Activated CD4-positive, alpha-beta T cell treated with anti-CD3 and anti-CD28 coated beads, Interleukin-2, amount 50 U/mL, for 48 hours (primary cell): ENCODE measurements around the gene NDUFA11.

Experiments
- DNase-seq, 2 experiments: peaks; one replicate each; pipeline ENCODE4 v3.0.0-alpha.2; 2020

The NDUFA11 gene

GRCh38 chr19:5903624-5904351 is at the start of gene NDUFA11:
TSS of gene NDUFA11 (minus strand) at chr19:5903790. CDS start at chr19:5903708, 82 bp downstream.
- peak; percentile 98 for DNase-seq

- DNase-seq: no peak
Measured at GRCh38 chr19:5953030-5953589, 49.5 kb upstream of the NDUFA11 start.

- no peak for DNase-seq
Measured at GRCh38 chr19:5952193-5953029, 48.8 kb upstream of the NDUFA11 start.

- no peak for DNase-seq
Measured at GRCh38 chr19:5951338-5951861, 47.8 kb upstream of the NDUFA11 start.

GRCh38 chr19:5950741-5951140 is 47.2 kb upstream of the NDUFA11 start:
- DNase-seq: no peak

GRCh38 chr19:5949792-5950305 is 46.3 kb upstream of the NDUFA11 start:
- peak; percentile 40 to 51 for DNase-seq

- peak; percentile 14 to 38 for DNase-seq
Measured at GRCh38 chr19:5948752-5949564, 45.4 kb upstream of the NDUFA11 start.

GRCh38 chr19:5947435-5947834 is 43.8 kb upstream of the NDUFA11 start:
- DNase-seq: no peak

GRCh38 chr19:5943623-5944022 is 40.0 kb upstream of the NDUFA11 start:
- no peak for DNase-seq

- no peak for DNase-seq
Measured at GRCh38 chr19:5943045-5943444, 39.5 kb upstream of the NDUFA11 start.

GRCh38 chr19:5941673-5942072 is 38.1 kb upstream of the NDUFA11 start:
- DNase-seq: no peak

GRCh38 chr19:5940260-5941208 is 36.9 kb upstream of the NDUFA11 start:
- no peak for DNase-seq

- DNase-seq: no peak
Measured at GRCh38 chr19:5937550-5937949, 34.0 kb upstream of the NDUFA11 start.

- DNase-seq: no peak
Measured at GRCh38 chr19:5936292-5936592, 32.7 kb upstream of the NDUFA11 start.

GRCh38 chr19:5935473-5936291 is 32.1 kb upstream of the NDUFA11 start:
- DNase-seq: no peak

- DNase-seq: no peak
Measured at GRCh38 chr19:5934774-5935472, 31.3 kb upstream of the NDUFA11 start.

GRCh38 chr19:5934069-5934401 is 30.4 kb upstream of the NDUFA11 start:
- DNase-seq: no peak

- no peak for DNase-seq
Measured at GRCh38 chr19:5933391-5934068, 29.9 kb upstream of the NDUFA11 start.

- DNase-seq: no peak
Measured at GRCh38 chr19:5932609-5933262, 29.1 kb upstream of the NDUFA11 start.
